ENCODE data around the gene MYL12B.

MYL12B gene

DNA sequence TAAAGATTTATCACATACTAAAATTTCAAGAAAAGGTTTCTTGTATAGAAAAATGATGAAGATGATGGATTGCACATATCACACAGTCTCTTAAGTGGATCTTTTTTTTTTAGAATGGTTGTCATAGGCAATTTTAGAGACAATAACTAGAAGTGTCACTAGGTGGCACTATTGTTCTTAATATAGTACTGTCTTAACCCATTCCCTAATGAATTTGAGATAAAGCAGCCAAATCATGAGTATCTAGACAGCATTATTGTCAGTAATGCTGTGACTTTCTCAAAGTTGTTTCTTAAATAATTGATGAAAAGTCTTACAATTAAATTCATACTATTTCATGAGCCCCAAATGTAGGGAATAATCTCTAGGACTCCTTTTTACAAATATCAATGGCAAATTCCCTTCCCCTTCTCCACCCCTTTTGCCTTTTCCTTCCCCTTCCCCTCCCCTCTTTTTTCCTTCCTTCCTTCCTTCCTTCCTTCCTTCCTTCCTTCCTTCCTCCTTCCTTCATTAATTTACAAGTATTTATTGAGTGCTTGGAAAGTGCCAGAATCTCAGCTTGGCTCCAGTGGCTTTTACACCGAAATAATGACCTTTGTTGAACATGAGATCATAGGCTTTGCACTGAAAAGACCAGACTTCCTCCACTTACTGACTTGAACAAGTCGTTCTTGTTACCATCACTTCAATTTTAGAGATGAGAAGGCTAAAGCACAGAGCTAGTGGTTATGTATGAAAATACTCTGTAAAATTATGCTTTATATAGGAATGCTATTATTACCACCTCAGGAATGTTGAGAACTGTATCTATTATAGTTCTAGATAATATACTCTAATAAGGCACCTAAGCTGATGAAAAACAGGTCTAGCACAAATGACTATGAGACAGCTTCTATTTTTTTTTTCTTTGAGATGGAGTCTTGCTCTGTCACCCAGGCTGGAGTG, 19.8 kb downstream of the MYL12B start:
- Histone ChIP-seq H3K9me3 (ENCODE audit: control insufficient read depth, insufficient read depth, low read depth, low read length) (no peaks in the 10 kb centered on the region), H3K27ac (ENCODE audit: extremely low read depth, low read depth, low read length) (no peak overlapping the region), H3K4me3 (ENCODE audit: low read depth, low read length) (no peak overlapping the region), H3K4me1 (ENCODE audit: control insufficient read depth, insufficient read depth, low read length) (no peaks in the 10 kb centered on the region), H3K36me3 (ENCODE audit: control insufficient read depth in 2 of 2, insufficient read depth in 1 of 2, low read length in 2 of 2) (peaks cover 4 to 15% of the 10 kb centered on the region in 2 experiments)
- TF ChIP-seq YY2 (tag by site-specific recombination; IDR thresholded peaks at IDR 0.05) (no peak), ZNF701 (tag by site-specific recombination; IDR thresholded peaks at IDR 0.05) (no peak), ZNF366 (tag by site-specific recombination; conservative IDR thresholded peaks at IDR 0.05) (peak; percentile 75), ZNF654 (tag by site-specific recombination; IDR thresholded peaks at IDR 0.05; ENCODE audit: low read depth) (peak; percentile 91), SCRT1 (tag by site-specific recombination; IDR thresholded peaks at IDR 0.05; ENCODE audit: borderline replicate concordance) (no peak)
- TF ChIP-seq, protein P1, sequence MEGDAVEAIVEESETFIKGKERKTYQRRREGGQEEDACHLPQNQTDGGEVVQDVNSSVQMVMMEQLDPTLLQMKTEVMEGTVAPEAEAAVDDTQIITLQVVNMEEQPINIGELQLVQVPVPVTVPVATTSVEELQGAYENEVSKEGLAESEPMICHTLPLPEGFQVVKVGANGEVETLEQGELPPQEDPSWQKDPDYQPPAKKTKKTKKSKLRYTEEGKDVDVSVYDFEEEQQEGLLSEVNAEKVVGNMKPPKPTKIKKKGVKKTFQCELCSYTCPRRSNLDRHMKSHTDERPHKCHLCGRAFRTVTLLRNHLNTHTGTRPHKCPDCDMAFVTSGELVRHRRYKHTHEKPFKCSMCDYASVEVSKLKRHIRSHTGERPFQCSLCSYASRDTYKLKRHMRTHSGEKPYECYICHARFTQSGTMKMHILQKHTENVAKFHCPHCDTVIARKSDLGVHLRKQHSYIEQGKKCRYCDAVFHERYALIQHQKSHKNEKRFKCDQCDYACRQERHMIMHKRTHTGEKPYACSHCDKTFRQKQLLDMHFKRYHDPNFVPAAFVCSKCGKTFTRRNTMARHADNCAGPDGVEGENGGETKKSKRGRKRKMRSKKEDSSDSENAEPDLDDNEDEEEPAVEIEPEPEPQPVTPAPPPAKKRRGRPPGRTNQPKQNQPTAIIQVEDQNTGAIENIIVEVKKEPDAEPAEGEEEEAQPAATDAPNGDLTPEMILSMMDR (tag by site-specific recombination; IDR thresholded peaks at IDR 0.05): peak; percentile 36; the same call in 1 of the 2 replicates
- TF ChIP-seq, protein P2, sequence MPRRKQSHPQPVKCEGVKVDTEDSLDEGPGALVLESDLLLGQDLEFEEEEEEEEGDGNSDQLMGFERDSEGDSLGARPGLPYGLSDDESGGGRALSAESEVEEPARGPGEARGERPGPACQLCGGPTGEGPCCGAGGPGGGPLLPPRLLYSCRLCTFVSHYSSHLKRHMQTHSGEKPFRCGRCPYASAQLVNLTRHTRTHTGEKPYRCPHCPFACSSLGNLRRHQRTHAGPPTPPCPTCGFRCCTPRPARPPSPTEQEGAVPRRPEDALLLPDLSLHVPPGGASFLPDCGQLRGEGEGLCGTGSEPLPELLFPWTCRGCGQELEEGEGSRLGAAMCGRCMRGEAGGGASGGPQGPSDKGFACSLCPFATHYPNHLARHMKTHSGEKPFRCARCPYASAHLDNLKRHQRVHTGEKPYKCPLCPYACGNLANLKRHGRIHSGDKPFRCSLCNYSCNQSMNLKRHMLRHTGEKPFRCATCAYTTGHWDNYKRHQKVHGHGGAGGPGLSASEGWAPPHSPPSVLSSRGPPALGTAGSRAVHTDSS (tag by site-specific recombination; IDR thresholded peaks at IDR 0.05): peak; percentile 63
- TF ChIP-seq, protein P3, sequence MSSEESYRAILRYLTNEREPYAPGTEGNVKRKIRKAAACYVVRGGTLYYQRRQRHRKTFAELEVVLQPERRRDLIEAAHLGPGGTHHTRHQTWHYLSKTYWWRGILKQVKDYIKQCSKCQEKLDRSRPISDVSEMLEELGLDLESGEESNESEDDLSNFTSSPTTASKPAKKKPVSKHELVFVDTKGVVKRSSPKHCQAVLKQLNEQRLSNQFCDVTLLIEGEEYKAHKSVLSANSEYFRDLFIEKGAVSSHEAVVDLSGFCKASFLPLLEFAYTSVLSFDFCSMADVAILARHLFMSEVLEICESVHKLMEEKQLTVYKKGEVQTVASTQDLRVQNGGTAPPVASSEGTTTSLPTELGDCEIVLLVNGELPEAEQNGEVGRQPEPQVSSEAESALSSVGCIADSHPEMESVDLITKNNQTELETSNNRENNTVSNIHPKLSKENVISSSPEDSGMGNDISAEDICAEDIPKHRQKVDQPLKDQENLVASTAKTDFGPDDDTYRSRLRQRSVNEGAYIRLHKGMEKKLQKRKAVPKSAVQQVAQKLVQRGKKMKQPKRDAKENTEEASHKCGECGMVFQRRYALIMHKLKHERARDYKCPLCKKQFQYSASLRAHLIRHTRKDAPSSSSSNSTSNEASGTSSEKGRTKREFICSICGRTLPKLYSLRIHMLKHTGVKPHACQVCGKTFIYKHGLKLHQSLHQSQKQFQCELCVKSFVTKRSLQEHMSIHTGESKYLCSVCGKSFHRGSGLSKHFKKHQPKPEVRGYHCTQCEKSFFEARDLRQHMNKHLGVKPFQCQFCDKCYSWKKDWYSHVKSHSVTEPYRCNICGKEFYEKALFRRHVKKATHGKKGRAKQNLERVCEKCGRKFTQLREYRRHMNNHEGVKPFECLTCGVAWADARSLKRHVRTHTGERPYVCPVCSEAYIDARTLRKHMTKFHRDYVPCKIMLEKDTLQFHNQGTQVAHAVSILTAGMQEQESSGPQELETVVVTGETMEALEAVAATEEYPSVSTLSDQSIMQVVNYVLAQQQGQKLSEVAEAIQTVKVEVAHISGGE (tag by site-specific recombination; conservative IDR thresholded peaks at IDR 0.05; ENCODE audit: low read depth): no peak
- CTCF ChIA-PET: interaction anchor here (0.5 to 8.1 kb wide), 30 partner anchors 10 to 717 kb away, joined by 3 to 167 read pairs (median 5); no protein-coding TSS in a partner anchor
- POLR2A ChIA-PET: interaction anchor here (0.5 to 2.1 kb wide), 6 partner anchors 15 to 384 kb away, joined by 3 to 6 read pairs (median 3); no protein-coding TSS in a partner anchor

DNA sequence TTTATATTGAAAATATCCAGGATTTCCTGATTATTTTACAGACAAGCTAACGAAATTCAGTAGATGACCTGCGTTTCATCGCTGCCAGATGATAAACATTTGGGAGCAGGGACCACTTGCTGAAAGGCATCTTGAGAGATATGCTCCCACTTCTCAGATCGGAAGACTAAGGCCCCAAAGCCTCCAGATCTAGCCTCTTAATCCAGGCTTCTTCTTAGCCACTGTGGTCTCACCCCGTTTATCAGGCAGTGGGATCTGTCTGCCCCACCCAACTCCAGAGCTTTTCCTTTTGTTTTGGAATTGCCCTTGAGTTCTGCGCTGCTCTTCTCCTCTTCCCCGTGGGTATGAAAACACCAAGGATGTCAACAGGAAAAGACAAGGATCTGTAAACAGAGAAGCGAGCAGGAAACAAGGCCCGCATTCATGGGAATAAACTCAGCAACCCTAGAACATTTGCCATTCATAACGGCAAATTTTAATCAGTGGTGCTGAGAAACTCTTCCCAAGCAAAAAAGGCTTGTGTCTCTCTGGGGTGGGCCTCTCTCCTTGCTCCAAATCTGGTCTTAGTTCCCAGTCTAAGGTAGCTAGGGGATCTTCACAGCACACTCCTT, 21.4 kb downstream of the MYL12B start:
- Histone ChIP-seq H3K36me3 (ENCODE audit: control insufficient read depth in 2 of 2, insufficient read depth in 1 of 2, low read length in 2 of 2) (no peaks in the 10 kb centered on the region; a peak in 1 of 3 replicates), H3K4me3 (ENCODE audit: low read depth, low read length) (no peak overlapping the region), H3K27ac (ENCODE audit: extremely low read depth, low read depth, low read length) (no peak overlapping the region), H3K4me1 (ENCODE audit: control insufficient read depth, insufficient read depth, low read length) (no peaks in the 10 kb centered on the region), H3K9me3 (ENCODE audit: control insufficient read depth, insufficient read depth, low read depth, low read length) (no peaks in the 10 kb centered on the region)
- CTCF ChIA-PET: interaction anchor here (0.5 to 8.1 kb wide), 12 partner anchors 14 to 712 kb away, joined by 3 to 167 read pairs (median 8); no protein-coding TSS in a partner anchor
- TF ChIP-seq ZBTB21 (tag by site-specific recombination; IDR thresholded peaks at IDR 0.05) (no peak), ZFP3 (tag by site-specific recombination; IDR thresholded peaks at IDR 0.05; ENCODE audit: low read depth) (no peak), KLF8 (tag by site-specific recombination; IDR thresholded peaks at IDR 0.05) (no peak), ZEB2 (tag by site-specific recombination; IDR thresholded peaks at IDR 0.05) (no peak), ZBTB17 (tag by site-specific recombination; IDR thresholded peaks at IDR 0.05) (no peak)
- TF ChIP-seq, protein P4, sequence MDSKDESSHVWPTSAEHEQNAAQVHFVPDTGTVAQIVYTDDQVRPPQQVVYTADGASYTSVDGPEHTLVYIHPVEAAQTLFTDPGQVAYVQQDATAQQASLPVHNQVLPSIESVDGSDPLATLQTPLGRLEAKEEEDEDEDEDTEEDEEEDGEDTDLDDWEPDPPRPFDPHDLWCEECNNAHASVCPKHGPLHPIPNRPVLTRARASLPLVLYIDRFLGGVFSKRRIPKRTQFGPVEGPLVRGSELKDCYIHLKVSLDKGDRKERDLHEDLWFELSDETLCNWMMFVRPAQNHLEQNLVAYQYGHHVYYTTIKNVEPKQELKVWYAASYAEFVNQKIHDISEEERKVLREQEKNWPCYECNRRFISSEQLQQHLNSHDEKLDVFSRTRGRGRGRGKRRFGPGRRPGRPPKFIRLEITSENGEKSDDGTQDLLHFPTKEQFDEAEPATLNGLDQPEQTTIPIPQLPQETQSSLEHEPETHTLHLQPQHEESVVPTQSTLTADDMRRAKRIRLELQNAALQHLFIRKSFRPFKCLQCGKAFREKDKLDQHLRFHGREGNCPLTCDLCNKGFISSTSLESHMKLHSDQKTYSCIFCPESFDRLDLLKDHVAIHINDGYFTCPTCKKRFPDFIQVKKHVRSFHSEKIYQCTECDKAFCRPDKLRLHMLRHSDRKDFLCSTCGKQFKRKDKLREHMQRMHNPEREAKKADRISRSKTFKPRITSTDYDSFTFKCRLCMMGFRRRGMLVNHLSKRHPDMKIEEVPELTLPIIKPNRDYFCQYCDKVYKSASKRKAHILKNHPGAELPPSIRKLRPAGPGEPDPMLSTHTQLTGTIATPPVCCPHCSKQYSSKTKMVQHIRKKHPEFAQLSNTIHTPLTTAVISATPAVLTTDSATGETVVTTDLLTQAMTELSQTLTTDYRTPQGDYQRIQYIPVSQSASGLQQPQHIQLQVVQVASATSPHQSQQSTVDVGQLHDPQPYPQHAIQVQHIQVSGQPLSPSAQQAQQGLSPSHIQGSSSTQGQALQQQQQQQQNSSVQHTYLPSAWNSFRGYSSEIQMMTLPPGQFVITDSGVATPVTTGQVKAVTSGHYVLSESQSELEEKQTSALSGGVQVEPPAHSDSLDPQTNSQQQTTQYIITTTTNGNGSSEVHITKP (tag by site-specific recombination; IDR thresholded peaks at IDR 0.05): no peak
- TF ChIP-seq, protein P5, sequence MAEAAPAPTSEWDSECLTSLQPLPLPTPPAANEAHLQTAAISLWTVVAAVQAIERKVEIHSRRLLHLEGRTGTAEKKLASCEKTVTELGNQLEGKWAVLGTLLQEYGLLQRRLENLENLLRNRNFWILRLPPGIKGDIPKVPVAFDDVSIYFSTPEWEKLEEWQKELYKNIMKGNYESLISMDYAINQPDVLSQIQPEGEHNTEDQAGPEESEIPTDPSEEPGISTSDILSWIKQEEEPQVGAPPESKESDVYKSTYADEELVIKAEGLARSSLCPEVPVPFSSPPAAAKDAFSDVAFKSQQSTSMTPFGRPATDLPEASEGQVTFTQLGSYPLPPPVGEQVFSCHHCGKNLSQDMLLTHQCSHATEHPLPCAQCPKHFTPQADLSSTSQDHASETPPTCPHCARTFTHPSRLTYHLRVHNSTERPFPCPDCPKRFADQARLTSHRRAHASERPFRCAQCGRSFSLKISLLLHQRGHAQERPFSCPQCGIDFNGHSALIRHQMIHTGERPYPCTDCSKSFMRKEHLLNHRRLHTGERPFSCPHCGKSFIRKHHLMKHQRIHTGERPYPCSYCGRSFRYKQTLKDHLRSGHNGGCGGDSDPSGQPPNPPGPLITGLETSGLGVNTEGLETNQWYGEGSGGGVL (tag by site-specific recombination; IDR thresholded peaks at IDR 0.05): no peak
- POLR2A ChIA-PET: interaction anchor here (2.1 kb wide), 1 partner anchor 382 kb away, joined by 5 read pairs; no protein-coding TSS in a partner anchor

Measured in HEK293 (cell line).